Gastrocnemius medialis (tissue), 4 donors: ENCODE measurements around the gene HBQ1.

Experiments
- CTCF ChIP-seq, 5 experiments: fragments of 450-650 bp in 3 of 5; fragments of 200-600 bp in 2 of 5; sonication (generic) in 2 of 5; IDR thresholded peaks in 4 of 5; conservative IDR thresholded peaks in 1 of 5; 1 replicate in 4 of 5; 2 replicates in 1 of 5; pipeline ENCODE4 v1.5.1; 2016 to 2019; ENCODE audit warnings: antibody characterized with exemption in 5 of 5, mild to moderate bottlenecking in 3 of 5, moderate library complexity in 3 of 5
- POLR2A ChIP-seq, 2 donors: fragments of 450-650 bp; IDR thresholded peaks; one replicate each; pipeline ENCODE4 v1.6.1; 2017; ENCODE audit warnings: antibody characterized with exemption in 2 of 2, mild to moderate bottlenecking in 2 of 2, moderate library complexity in 2 of 2

GRCh38 chr16:138049-138417 lies 42.2 kb upstream of the HBQ1 start:
- TF ChIP-seq POLR2A (IDR thresholded peaks at IDR 0.05) (no peak), CTCF (IDR thresholded peaks at IDR 0.05 in 4 of 5, conservative IDR thresholded peaks at IDR 0.05 in 1 of 5) (no peak)
